ENCODE results near the gene EDAR. TPM values are rescaled to one million over a fixed set of nuclear protein-coding genes. Genes with fewer than 3 reads are reported as not detected.

The EDAR gene
- total RNA-seq, result not detected in 2 replicates

DNA sequence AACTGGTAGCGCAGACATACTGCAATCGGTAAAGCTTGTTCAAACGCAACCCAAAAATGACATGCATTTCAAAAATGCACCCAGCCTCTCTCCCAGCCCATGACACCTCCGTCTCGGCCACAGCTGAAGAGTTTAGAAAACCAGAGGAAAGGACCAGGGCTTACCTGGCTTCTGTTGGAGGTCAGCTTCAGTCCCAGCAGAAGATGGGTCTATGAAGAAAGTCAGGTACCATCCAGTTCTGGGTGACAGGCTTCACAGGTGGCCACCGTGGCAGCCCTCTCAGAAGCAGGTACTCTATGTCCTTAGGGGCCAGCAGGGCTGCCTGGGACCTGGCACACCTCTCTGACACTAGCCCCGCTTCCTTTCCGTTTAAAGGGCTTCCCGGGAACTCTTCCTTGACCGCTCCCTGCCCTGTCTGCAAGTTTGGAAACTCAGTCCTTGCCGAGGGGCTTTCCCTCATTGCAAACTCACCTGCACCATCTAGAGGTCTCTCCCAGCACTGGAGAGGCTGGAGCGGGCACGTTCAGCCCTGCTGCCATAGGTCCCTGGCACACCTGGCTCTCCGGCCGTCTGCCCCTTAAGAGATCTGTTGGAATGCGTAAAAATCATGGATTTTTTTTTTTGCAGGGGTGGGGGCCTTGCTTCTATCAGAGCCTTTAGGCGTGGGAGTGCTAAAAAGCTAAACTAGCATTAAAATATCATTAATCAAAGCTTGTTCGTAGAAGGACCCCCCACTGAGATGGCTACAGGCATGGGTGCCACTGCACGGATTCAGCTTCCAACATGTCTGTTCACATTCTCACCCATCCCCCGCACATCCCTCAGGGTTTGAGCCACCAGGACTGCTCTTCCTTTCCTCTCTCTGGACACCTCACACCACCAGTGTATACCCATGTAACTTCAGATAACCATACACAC, at the start of gene EDAR:
Gene EDAR (minus strand): TSS at position 425 of the 918 bp plus-strand sequence. CDS start 58,206 bp downstream, outside the sequence.

Other genes with a start within 250 kb of the EDAR start
- gene CCDC138, start 202.4 kb downstream of the EDAR start, total RNA-seq, result 3.0 and 3.3 TPM in 2 replicates
- gene SH3RF3, start 140.0 kb upstream of the EDAR start, total RNA-seq, result 8.1 and 10.2 TPM in 2 replicates